Measurements from ENCODE around the gene TNIK. TPM values are rescaled to one million over a fixed set of nuclear protein-coding genes. Genes with fewer than 3 reads are reported as not detected.
"Not testable (repeated sequence)": the region's sequence is repeated elsewhere in the genome, so short reads cannot be mapped to it uniquely, and the experiment has no call there.

The TNIK gene
- total RNA-seq, 6 experiments from 2014 or later = 10.6 to 17.2 (median 11.8) TPM

DNA sequence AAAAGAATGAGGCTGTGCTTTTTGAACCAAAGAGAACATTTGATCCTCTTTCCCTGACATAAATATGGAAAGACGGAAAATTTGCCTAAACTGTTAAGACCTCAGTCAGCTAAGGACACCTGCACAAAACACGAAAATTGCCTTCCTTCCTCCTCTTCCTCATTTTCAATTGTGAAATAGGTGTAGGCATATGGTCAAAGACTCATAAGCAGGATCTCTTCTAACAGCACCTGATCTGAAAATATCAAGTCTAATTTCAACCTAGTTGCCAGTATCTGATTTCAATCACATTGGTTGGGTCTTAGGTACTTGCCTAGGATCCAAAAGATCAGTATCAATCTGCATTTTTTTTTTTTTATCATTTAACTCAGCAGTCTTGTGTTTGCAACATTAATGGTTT, 218.0 kb downstream of the TNIK start:
- DNase-seq = no peak
- no peak overlapping the region for H3K27ac Mint-ChIP-seq

GRCh38 chr3:171241655-171242054, 218.6 kb downstream of the TNIK start:
- H3K4me1 Mint-ChIP-seq (ENCODE audit: low read depth); H3K9me3 Mint-ChIP-seq; H3K36me3 Mint-ChIP-seq (ENCODE audit: low read depth); H3K27me3 Mint-ChIP-seq (ENCODE audit: insufficient read depth); H3K4me3 Mint-ChIP-seq; H3K27ac Mint-ChIP-seq; DNase-seq: not testable (repeated sequence)

More for the DNA sequence above, 218.0 kb downstream of the TNIK start:
- Mint-ChIP-seq H3K9me3 (no peaks in the 10 kb centered on the region), H3K4me1 (ENCODE audit: low read depth) (no peaks in the 10 kb centered on the region), H3K4me3 (no peak overlapping the region), H3K27me3 (ENCODE audit: insufficient read depth) (peaks cover 2% of the 10 kb centered on the region; the same call in 1 of the 2 replicates), H3K36me3 (ENCODE audit: low read depth) (0 out of 2 replicates have a peak, but pooled peaks cover 3% of the 10 kb centered on the region)
- TF ChIP-seq, protein P1, sequence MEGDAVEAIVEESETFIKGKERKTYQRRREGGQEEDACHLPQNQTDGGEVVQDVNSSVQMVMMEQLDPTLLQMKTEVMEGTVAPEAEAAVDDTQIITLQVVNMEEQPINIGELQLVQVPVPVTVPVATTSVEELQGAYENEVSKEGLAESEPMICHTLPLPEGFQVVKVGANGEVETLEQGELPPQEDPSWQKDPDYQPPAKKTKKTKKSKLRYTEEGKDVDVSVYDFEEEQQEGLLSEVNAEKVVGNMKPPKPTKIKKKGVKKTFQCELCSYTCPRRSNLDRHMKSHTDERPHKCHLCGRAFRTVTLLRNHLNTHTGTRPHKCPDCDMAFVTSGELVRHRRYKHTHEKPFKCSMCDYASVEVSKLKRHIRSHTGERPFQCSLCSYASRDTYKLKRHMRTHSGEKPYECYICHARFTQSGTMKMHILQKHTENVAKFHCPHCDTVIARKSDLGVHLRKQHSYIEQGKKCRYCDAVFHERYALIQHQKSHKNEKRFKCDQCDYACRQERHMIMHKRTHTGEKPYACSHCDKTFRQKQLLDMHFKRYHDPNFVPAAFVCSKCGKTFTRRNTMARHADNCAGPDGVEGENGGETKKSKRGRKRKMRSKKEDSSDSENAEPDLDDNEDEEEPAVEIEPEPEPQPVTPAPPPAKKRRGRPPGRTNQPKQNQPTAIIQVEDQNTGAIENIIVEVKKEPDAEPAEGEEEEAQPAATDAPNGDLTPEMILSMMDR (IDR thresholded peaks at IDR 0.05) = no peak

- TF ChIP-seq, protein P1 (IDR thresholded peaks at IDR 0.05) = no peak
- Mint-ChIP-seq H3K4me3 (no peak overlapping the region), H3K36me3 (ENCODE audit: low read depth) (0 out of 2 replicates have a peak, but pooled peaks cover 3% of the 10 kb centered on the region), H3K9me3 (no peaks in the 10 kb centered on the region), H3K27ac (no peak overlapping the region), H3K4me1 (ENCODE audit: low read depth) (no peaks in the 10 kb centered on the region; the same call in 1 of the 2 replicates), H3K27me3 (ENCODE audit: insufficient read depth) (peaks cover 2% of the 10 kb centered on the region)
- DNase-seq = no peak
Observed at GRCh38 chr3:171240504-171240835, 219.7 kb downstream of the TNIK start.

DNA sequence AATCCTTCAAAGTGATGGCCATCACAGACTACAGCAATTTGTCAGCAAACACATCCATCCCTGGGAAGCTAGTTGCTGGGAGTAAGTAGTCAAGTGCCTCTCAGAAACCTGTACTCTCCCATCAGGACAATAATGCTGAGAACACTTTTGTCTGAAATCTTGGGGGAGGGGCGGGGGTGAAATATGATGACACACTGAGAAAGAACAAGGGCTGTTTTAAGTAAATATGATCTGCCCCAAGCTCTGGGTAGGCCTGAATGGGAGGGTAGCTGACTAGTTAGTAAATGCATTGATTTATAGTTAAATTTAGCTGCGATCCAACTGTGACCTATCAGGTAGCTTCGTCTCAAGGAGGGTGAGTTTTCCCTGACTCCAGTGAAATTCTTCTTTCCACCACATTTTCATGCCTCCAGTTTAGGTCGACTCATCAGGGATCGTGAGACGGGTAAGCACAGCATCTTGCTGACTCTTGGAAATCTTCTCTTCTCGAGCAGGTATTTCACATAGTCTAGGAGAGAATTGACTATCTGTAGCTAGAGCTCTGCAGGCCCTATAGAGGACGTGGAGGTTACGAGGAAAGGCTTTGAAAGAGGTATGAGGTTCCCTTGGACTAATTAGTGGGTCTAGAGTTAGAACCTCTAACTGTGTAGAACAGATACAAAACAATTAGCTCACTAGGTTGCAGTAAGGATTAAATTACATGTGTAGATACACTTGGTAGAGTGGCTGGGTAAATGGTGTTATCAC, 220.3 kb downstream of the TNIK start:
- Mint-ChIP-seq H3K27ac (no peak overlapping the region), H3K27me3 (ENCODE audit: insufficient read depth) (peaks cover 2% of the 10 kb centered on the region), H3K36me3 (ENCODE audit: low read depth) (0 out of 2 replicates have a peak, but pooled peaks cover 3% of the 10 kb centered on the region), H3K4me1 (ENCODE audit: low read depth) (no peaks in the 10 kb centered on the region; the same call in 1 of the 2 replicates), H3K9me3 (no peaks in the 10 kb centered on the region), H3K4me3 (no peak overlapping the region)
- TF ChIP-seq, protein P1 (IDR thresholded peaks at IDR 0.05) = no peak
- DNase-seq = no peak

DNA sequence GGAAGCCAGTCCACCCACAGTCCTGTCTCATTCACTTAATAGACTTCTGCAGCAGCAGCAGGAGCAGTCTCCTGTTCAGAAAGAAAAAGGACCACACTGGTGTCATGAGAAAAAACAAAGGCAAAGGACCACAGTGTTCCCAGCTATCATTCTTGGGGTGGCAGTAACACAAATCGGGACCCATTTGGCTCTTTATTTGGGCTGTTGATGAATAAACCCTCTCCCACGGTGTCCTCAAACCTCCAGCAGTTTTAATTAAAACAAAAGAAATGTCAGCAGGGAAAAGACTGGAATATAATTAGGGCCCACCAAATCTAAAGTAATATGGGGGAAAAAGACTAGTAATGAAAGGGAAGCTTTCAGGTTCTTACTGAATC, 223.2 kb downstream of the TNIK start:
- no peaks in the 10 kb centered on the region for H3K9me3 Mint-ChIP-seq
- peaks cover 8% of the 10 kb centered on the region; the same call in 1 of the 2 replicates for H3K4me1 Mint-ChIP-seq (ENCODE audit: low read depth)
- H3K4me3 Mint-ChIP-seq = no peak overlapping the region
- H3K27ac Mint-ChIP-seq = no peak overlapping the region
- peaks cover 7% of the 10 kb centered on the region for H3K36me3 Mint-ChIP-seq (ENCODE audit: low read depth)
- TF ChIP-seq, protein P1 (IDR thresholded peaks at IDR 0.05) = no peak
- H3K27me3 Mint-ChIP-seq (ENCODE audit: insufficient read depth) = peaks cover 2% of the 10 kb centered on the region
- DNase-seq = no peak

GRCh38 chr3:171236265-171237008, 223.8 kb downstream of the TNIK start:
- Mint-ChIP-seq H3K36me3 (ENCODE audit: low read depth) (peaks cover 7% of the 10 kb centered on the region), H3K4me3 (no peak overlapping the region), H3K9me3 (no peaks in the 10 kb centered on the region), H3K27me3 (ENCODE audit: insufficient read depth) (no peaks in the 10 kb centered on the region; the same call in none of the 2 replicates), H3K27ac (no peak overlapping the region), H3K4me1 (ENCODE audit: low read depth) (peaks cover 8% of the 10 kb centered on the region; the same call in 1 of the 2 replicates)
- TF ChIP-seq, protein P1 (IDR thresholded peaks at IDR 0.05) = no peak
- DNase-seq = no peak

Measured in HFFc6 (cell line).